A673 (cell line): ENCODE measurements around the gene FOXP4. TPM values are rescaled to one million over a fixed set of nuclear protein-coding genes. Genes with fewer than 3 reads are reported as not detected.

Experiments
- BruUV-seq: library from RNA; stranded (reverse); fragments of 400-500 nt; replicated peaks from 2 replicates; lab custom pipeline; 2021; lab: Mats Ljungman, UMichigan
- CTCF ChIA-PET: fragments of 300-600 bp; sonication (Branson Sonifier 250); formaldehyde crosslinking; loops from one replicate; lab custom pipeline; 2022; ENCODE audit warnings: antibody characterized with exemption; lab: Charles Lee
- POLR2A ChIA-PET: fragments of 300-600 bp; sonication (Branson Sonifier 250); formaldehyde crosslinking; loops from one replicate; lab custom pipeline; 2022; ENCODE audit warnings: antibody characterized with exemption; ENCODE audit not compliant: low non-redundant PET; lab: Charles Lee
- DNase-seq: peaks from one replicate; pipeline ENCODE4 v3.0.0-alpha.2; 2015; ENCODE audit warnings: low spot score
- H3K27ac ChIP-seq: fragments of 200-600 bp; sonication (generic); 2 replicates; pipeline ENCODE4 v1.5.1; 2016; ENCODE audit warnings: mixed run types, low read depth, mild to moderate bottlenecking, mixed read lengths, antibody characterized with exemption, low read length; ENCODE audit not compliant: poor library complexity, severe bottlenecking
- H3K27me3 ChIP-seq: fragments of 200-600 bp; sonication (generic); replicated peaks from 2 replicates; pipeline ENCODE4 v1.6.1; 2017; ENCODE audit warnings: mixed run types, low read depth, mild to moderate bottlenecking, mixed read lengths, antibody characterized with exemption, low read length; ENCODE audit not compliant: insufficient read depth, poor library complexity
- H3K36me3 ChIP-seq: fragments of 200-600 bp; sonication (generic); 2 replicates; pipeline ENCODE4 v1.6.1; 2016; ENCODE audit warnings: mixed run types, mild to moderate bottlenecking, mixed read lengths, antibody characterized with exemption, low read length; ENCODE audit not compliant: insufficient read depth, poor library complexity, severe bottlenecking
- H3K4me1 ChIP-seq: fragments of 200-600 bp; sonication (generic); 2 replicates; pipeline ENCODE4 v1.6.1; 2017; ENCODE audit warnings: mixed run types, mild to moderate bottlenecking, mixed read lengths, antibody characterized with exemption, low read length; ENCODE audit not compliant: insufficient read depth, poor library complexity, severe bottlenecking
- H3K4me3 ChIP-seq: fragments of 200-600 bp; sonication (generic); 2 replicates; pipeline ENCODE4 v1.5.1; 2016; ENCODE audit warnings: low read depth, mixed run types, mild to moderate bottlenecking, mixed read lengths, low read length; ENCODE audit not compliant: poor library complexity, severe bottlenecking
- H3K9me3 ChIP-seq: fragments of 200-600 bp; sonication (generic); 2 replicates; pipeline ENCODE4 v1.6.1; 2016; ENCODE audit warnings: mixed run types, low read depth, mild to moderate bottlenecking, mixed read lengths, antibody characterized with exemption, low read length; ENCODE audit not compliant: poor library complexity, severe bottlenecking
- EZH2 ChIP-seq: fragments of 200-600 bp; sonication (generic); IDR thresholded peaks from 2 replicates; pipeline ENCODE4 v1.6.1; 2017; ENCODE audit warnings: borderline replicate concordance, low read depth, mild to moderate bottlenecking, mixed read lengths, antibody characterized with exemption, low read length; ENCODE audit not compliant: poor library complexity, severe bottlenecking
- intact Hi-C: fragments of 100-400 bp; cut with micrococcal nuclease; formaldehyde crosslinking; loops from one replicate; pipeline ENCODE4 v1.10.0; 2022; ENCODE audit not compliant: unreplicated experiment
- total RNA-seq: library from RNA; stranded (reverse); gene quantifications from 2 replicates; pipeline ENCODE4 v1.2.3, GENCODE V29; 2021
- TF ChIP-seq, protein P1 (sequence below): fragments of 300-800, 200-600 bp; sonication (generic); conservative IDR thresholded peaks from 2 replicates; pipeline ENCODE4 v1.5.1; 2017; ENCODE audit warnings: low read depth, mild to moderate bottlenecking, antibody characterized with exemption, low read length, moderate library complexity, mixed read lengths

FOXP4 gene
- total RNA-seq, 1 experiment from 2014 or later = 53.9 TPM

DNA sequence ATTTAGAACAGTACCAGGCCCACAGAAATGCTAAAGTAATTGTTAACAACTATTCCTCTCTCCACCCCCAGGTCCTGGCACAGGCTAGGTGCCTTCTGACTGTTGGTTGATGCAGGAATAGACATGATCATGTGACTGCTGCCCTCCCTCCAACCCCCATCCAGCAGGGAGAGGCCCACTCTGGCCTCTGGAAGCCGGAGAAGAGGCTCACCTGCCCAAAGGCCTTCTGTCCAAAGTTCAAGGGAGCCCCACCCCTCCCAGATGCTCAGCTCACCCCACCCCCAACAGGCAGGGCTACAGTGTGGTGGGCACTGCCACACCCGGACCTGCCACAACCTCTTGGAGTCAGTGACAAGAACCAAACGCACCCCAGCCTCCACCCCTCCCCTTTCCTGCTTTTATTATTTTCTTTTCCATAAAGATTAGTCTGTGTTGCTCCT lies 26.9 kb upstream of the FOXP4 start:
- no TSS peak for BruUV-seq
- intact Hi-C loops = no loop called here
- peaks cover under 1% of the 10 kb centered on the region for H3K4me1 ChIP-seq
- no peak for DNase-seq
- H3K9me3 ChIP-seq = no peaks in the 10 kb centered on the region
- CTCF ChIA-PET = no interaction called here
- H3K36me3 ChIP-seq = no peaks in the 10 kb centered on the region
- H3K27me3 ChIP-seq = no peaks in the 10 kb centered on the region
- POLR2A ChIA-PET = no interaction called here
- TF ChIP-seq EZH2 = no peak
- TF ChIP-seq, protein P1, sequence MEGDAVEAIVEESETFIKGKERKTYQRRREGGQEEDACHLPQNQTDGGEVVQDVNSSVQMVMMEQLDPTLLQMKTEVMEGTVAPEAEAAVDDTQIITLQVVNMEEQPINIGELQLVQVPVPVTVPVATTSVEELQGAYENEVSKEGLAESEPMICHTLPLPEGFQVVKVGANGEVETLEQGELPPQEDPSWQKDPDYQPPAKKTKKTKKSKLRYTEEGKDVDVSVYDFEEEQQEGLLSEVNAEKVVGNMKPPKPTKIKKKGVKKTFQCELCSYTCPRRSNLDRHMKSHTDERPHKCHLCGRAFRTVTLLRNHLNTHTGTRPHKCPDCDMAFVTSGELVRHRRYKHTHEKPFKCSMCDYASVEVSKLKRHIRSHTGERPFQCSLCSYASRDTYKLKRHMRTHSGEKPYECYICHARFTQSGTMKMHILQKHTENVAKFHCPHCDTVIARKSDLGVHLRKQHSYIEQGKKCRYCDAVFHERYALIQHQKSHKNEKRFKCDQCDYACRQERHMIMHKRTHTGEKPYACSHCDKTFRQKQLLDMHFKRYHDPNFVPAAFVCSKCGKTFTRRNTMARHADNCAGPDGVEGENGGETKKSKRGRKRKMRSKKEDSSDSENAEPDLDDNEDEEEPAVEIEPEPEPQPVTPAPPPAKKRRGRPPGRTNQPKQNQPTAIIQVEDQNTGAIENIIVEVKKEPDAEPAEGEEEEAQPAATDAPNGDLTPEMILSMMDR = no peak
- no peak overlapping the region for H3K27ac ChIP-seq
- H3K4me3 ChIP-seq = no peak overlapping the region

- Histone ChIP-seq H3K27ac (no peak overlapping the region), H3K27me3 (no peaks in the 10 kb centered on the region), H3K4me1 (peaks cover 3% of the 10 kb centered on the region), H3K9me3 (no peaks in the 10 kb centered on the region), H3K4me3 (no peak overlapping the region), H3K36me3 (no peaks in the 10 kb centered on the region)
- TF ChIP-seq EZH2 = no peak
- TF ChIP-seq, protein P1 = no peak
- no peak for DNase-seq
- intact Hi-C loops = no loop called here
- no TSS peak for BruUV-seq
- ChIA-PET POLR2A (no interaction called here), CTCF (no interaction called here)
Observed at GRCh38 chr6:41519745-41520699, 26.2 kb upstream of the FOXP4 start.

- H3K4me1 ChIP-seq = peaks cover 9% of the 10 kb centered on the region
- ChIA-PET CTCF (no interaction called here), POLR2A (no interaction called here)
- no peak for DNase-seq
- TF ChIP-seq, protein P1 = no peak
- no peak for TF ChIP-seq EZH2
- no TSS peak for BruUV-seq
- no peak overlapping the region for H3K27ac ChIP-seq
- no peaks in the 10 kb centered on the region for H3K27me3 ChIP-seq
- no peaks in the 10 kb centered on the region for H3K36me3 ChIP-seq
- intact Hi-C loops = no loop called here
- H3K4me3 ChIP-seq = no peak overlapping the region
- H3K9me3 ChIP-seq = no peaks in the 10 kb centered on the region
Observed at GRCh38 chr6:41522780-41523548, 23.2 kb upstream of the FOXP4 start.
